DMS114 treated with DMSO at 0.1 percent for 48 hours (cell line): ENCODE data around the gene ZNF490.

Experiments
- DNase-seq: peaks from one replicate; lab custom pipeline; 2025; ENCODE audit not compliant: unreplicated experiment; lab: John Stamatoyannopoulos, UW

The ZNF490 gene

DNA sequence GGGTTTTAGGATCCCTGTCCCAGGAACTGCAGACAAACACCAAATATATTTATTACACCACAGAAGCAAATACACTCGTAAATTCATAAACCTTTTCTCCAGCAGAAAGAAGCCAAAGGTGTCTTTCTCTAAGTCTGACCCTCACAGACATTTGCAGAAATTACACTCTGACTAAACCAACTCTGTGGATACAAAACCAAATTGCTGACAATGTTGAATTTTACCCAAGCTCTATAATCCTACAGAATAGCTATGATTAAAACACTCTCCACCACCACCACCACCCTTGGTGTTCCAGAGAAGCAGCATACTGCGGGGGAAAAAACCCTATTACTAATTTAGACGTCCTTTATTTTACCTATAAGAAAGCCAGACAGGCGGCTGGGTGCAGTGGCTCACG, 64.5 kb downstream of the ZNF490 start:
- no peak for DNase-seq

GRCh38 chr19:12545267-12545666, 65.3 kb downstream of the ZNF490 start:
- DNase-seq: no peak

- DNase-seq: no peak
Measured at GRCh38 chr19:12544401-12544876, 66.2 kb downstream of the ZNF490 start.

DNA sequence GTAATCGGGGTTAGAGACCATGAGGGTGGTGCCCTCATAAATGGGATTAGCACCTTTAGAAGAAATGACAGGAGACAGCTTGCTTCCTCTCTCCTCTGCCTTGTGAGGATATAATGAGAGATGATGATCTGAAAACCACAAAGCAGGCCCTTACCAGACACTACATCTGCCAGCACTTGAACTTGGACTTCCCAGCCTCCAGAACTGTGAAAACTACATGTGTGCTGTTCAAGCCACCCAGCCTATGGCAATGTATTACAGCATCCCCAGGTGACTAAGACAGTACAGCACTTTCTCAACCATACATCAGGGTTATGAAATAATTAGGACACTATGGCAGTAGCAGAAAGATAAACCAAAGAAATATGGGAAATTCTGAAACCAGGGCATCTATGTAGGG, 66.8 kb downstream of the ZNF490 start:
- no peak for DNase-seq
